ENCODE data around the gene TBCE.

DNA sequence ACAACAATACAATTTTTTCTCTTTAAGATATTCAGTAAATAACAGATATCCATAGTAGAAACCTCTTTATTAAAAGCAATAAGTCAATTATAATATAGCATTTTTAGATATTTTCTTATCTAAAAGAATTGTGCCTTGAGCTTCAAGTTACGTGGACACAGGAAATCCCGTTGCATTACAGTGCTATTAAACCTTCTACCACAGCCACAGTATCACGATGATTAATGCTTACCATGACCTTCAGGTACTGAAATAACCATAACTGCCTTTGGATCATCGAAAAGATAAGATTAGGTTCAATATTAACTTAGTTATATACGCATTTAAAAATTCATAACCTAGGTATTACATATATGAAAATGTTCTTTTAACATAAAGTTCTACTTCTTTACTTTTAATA, 119.1 kb downstream of the TBCE start:
- TF ChIP-seq, protein P1, sequence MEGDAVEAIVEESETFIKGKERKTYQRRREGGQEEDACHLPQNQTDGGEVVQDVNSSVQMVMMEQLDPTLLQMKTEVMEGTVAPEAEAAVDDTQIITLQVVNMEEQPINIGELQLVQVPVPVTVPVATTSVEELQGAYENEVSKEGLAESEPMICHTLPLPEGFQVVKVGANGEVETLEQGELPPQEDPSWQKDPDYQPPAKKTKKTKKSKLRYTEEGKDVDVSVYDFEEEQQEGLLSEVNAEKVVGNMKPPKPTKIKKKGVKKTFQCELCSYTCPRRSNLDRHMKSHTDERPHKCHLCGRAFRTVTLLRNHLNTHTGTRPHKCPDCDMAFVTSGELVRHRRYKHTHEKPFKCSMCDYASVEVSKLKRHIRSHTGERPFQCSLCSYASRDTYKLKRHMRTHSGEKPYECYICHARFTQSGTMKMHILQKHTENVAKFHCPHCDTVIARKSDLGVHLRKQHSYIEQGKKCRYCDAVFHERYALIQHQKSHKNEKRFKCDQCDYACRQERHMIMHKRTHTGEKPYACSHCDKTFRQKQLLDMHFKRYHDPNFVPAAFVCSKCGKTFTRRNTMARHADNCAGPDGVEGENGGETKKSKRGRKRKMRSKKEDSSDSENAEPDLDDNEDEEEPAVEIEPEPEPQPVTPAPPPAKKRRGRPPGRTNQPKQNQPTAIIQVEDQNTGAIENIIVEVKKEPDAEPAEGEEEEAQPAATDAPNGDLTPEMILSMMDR (IDR thresholded peaks at IDR 0.05), result no peak
- TF ChIP-seq ZFX (IDR thresholded peaks at IDR 0.05; ENCODE audit: borderline replicate concordance), result no peak

Data from 22Rv1 (cell line).